Endodermal cell (in vitro differentiated cells): ENCODE measurements around the gene VGF. TPM values are rescaled to one million over a fixed set of nuclear protein-coding genes. Genes with fewer than 3 reads are reported as not detected.
A peak's percentile ranks its signal among the peaks of the same experiment; 100 is the strongest.

ENCODE experiments used
- DNase-seq: peaks from one replicate; pipeline ENCODE4 v3.0.0-alpha.2; 2017
- H3K27ac ChIP-seq: 2 replicates; pipeline ENCODE4 v1.5.1; 2013; ENCODE audit warnings: mild to moderate bottlenecking, low read depth, low read length, moderate library complexity
- H3K27me3 ChIP-seq: 2 replicates; pipeline ENCODE4 v1.6.1; 2013; ENCODE audit warnings: mild to moderate bottlenecking, low read length, moderate library complexity; ENCODE audit not compliant: insufficient read depth, control insufficient read depth, poor library complexity, severe bottlenecking
- H3K36me3 ChIP-seq: 2 replicates; pipeline ENCODE4 v1.7.0; 2013; ENCODE audit warnings: mild to moderate bottlenecking, low read length, moderate library complexity; ENCODE audit not compliant: control insufficient read depth, insufficient read depth
- H3K4me1 ChIP-seq: one replicate; pipeline ENCODE4 v1.7.0; 2013; ENCODE audit warnings: low read length; ENCODE audit not compliant: control insufficient read depth, insufficient read depth
- H3K4me3 ChIP-seq: 2 replicates; pipeline ENCODE4 v1.5.1; 2013; ENCODE audit warnings: mild to moderate bottlenecking, low read length, moderate library complexity
- H3K9ac ChIP-seq: 2 replicates; pipeline ENCODE4 v1.6.1; 2013; ENCODE audit warnings: mild to moderate bottlenecking, low read length, moderate library complexity; ENCODE audit not compliant: poor library complexity, severe bottlenecking; ENCODE audit errors: extremely low read depth
- H3K9me3 ChIP-seq: 2 replicates; pipeline ENCODE4 v1.6.1; 2013; ENCODE audit warnings: mild to moderate bottlenecking, low read length, moderate library complexity; ENCODE audit not compliant: control insufficient read depth
- H3K27ac Mint-ChIP-seq: 2 replicates; pipeline ENCODE4 v1.8.0; 2020; ENCODE audit warnings: mixed read lengths
- H3K27me3 Mint-ChIP-seq: 2 replicates; pipeline ENCODE4 v1.8.0; 2021; ENCODE audit warnings: mild to moderate bottlenecking, mixed read lengths; ENCODE audit not compliant: insufficient read depth
- H3K36me3 Mint-ChIP-seq: 2 replicates; pipeline ENCODE4 v1.8.0; 2020; ENCODE audit warnings: low read depth, mixed read lengths
- H3K4me1 Mint-ChIP-seq: 2 replicates; pipeline ENCODE4 v1.8.0; 2020; ENCODE audit warnings: mixed read lengths
- H3K4me3 Mint-ChIP-seq: 2 replicates; pipeline ENCODE4 v1.8.0; 2020; ENCODE audit warnings: mild to moderate bottlenecking, moderate library complexity, mixed read lengths
- H3K9me3 Mint-ChIP-seq: 2 replicates; pipeline ENCODE4 v1.8.0; 2020; ENCODE audit warnings: mild to moderate bottlenecking, mixed read lengths
- CTCF ChIP-seq: fragments of 200-600 bp; sonication (generic); conservative IDR thresholded peaks from 2 replicates; pipeline ENCODE4 v1.5.0; 2021; ENCODE audit warnings: antibody characterized with exemption, mild to moderate bottlenecking
- WGBS, 2 experiments: methylation state at CpG; one replicate each; pipeline versions ENCODE4 v1.1.5 to v1.1.7; 2013; ENCODE audit warnings: missing lambda C conversion rate in 2 of 2, mixed read lengths in 1 of 2; ENCODE audit not compliant: insufficient coverage in 1 of 2, insufficient read length in 1 of 2; 5-methylcytosine and 5-hydroxymethylcytosine counted together
- total RNA-seq, 2 donors: library from RNA; stranded (reverse); fragmentation: NEBNext Ultra II Directional in 1 of 2; extraction: Animal tissue kit (Norgen Biotek cat#: 25700) in 1 of 2; gene quantifications; 2 replicates in 1 of 2; 3 replicates in 1 of 2; pipeline ENCODE4 v1.2.1, GENCODE V29; 2021

Gene VGF
- total RNA-seq, 2 donors from 2014 or later = 2.8 TPM; not detected in 1

GRCh38 chr7:101168412-101169049, 3.2 kb upstream of the VGF start:
- no peaks in the 10 kb centered on the region for H3K36me3 Mint-ChIP-seq
- no peak overlapping the region for H3K27ac Mint-ChIP-seq
- peaks cover 24% of the 10 kb centered on the region for H3K4me1 Mint-ChIP-seq
- H3K27me3 ChIP-seq = peaks cover 99% of the 10 kb centered on the region
- no peaks in the 10 kb centered on the region for H3K36me3 ChIP-seq
- H3K27me3 Mint-ChIP-seq = peaks cover 99% of the 10 kb centered on the region
- H3K9me3 Mint-ChIP-seq = no peaks in the 10 kb centered on the region
- H3K27ac ChIP-seq = no peak overlapping the region
- no peaks in the 10 kb centered on the region for H3K9me3 ChIP-seq
- DNase-seq = peak; percentile 58
- no peak overlapping the region for H3K4me3 ChIP-seq
- peak overlapping the region; percentile 3 for H3K4me3 Mint-ChIP-seq
- no peak overlapping the region for H3K9ac ChIP-seq
- H3K4me1 ChIP-seq = peaks cover 5% of the 10 kb centered on the region
- 0 to 13% methylated on average over 1 to 4 of the region's 6 CpGs for WGBS, 2 experiments
- TF ChIP-seq CTCF = no peak

- no peaks in the 10 kb centered on the region for H3K9me3 Mint-ChIP-seq
- no peaks in the 10 kb centered on the region for H3K36me3 Mint-ChIP-seq
- Histone ChIP-seq H3K4me1 (peaks cover 5% of the 10 kb centered on the region), H3K4me3 (no peak overlapping the region), H3K36me3 (no peaks in the 10 kb centered on the region), H3K27me3 (peaks cover 96% of the 10 kb centered on the region), H3K27ac (no peak overlapping the region), H3K9ac (no peak overlapping the region), H3K9me3 (no peaks in the 10 kb centered on the region)
- TF ChIP-seq CTCF = no peak
- no peak overlapping the region for H3K27ac Mint-ChIP-seq
- WGBS, 2 experiments = 10 to 11% methylated on average over 5 to 12 of the region's 12 CpGs
- H3K4me3 Mint-ChIP-seq = peak overlapping the region; percentile 3
- DNase-seq = peak; percentile 47
- H3K27me3 Mint-ChIP-seq = peaks cover 98% of the 10 kb centered on the region
- H3K4me1 Mint-ChIP-seq = peaks cover 22% of the 10 kb centered on the region
These were observed 2.5 kb upstream of the VGF start for GRCh38 chr7:101167645-101168411.

GRCh38 chr7:101166909-101167644, 1.7 kb upstream of the VGF start:
- H3K4me3 ChIP-seq = no peak overlapping the region
- H3K27ac ChIP-seq = no peak overlapping the region
- peaks cover 95% of the 10 kb centered on the region for H3K27me3 ChIP-seq
- Mint-ChIP-seq H3K27ac (no peak overlapping the region), H3K27me3 (peaks cover 96% of the 10 kb centered on the region), H3K4me3 (peak overlapping the region; percentile 53), H3K36me3 (no peaks in the 10 kb centered on the region), H3K4me1 (peaks cover 22% of the 10 kb centered on the region), H3K9me3 (no peaks in the 10 kb centered on the region)
- H3K9ac ChIP-seq = no peak overlapping the region
- TF ChIP-seq CTCF = no peak
- H3K36me3 ChIP-seq = no peaks in the 10 kb centered on the region
- H3K9me3 ChIP-seq = no peaks in the 10 kb centered on the region
- 0 to 1% methylated on average over 1 to 14 of the region's 19 CpGs for WGBS, 2 experiments
- DNase-seq = peak; percentile 87
- H3K4me1 ChIP-seq = peaks cover 5% of the 10 kb centered on the region
